ENCODE measurements around the gene BPIFB4.
"Not testable (repeated sequence)": the region's sequence is repeated elsewhere in the genome, so short reads cannot be mapped to it uniquely, and the experiment has no call there.

The BPIFB4 gene

DNA sequence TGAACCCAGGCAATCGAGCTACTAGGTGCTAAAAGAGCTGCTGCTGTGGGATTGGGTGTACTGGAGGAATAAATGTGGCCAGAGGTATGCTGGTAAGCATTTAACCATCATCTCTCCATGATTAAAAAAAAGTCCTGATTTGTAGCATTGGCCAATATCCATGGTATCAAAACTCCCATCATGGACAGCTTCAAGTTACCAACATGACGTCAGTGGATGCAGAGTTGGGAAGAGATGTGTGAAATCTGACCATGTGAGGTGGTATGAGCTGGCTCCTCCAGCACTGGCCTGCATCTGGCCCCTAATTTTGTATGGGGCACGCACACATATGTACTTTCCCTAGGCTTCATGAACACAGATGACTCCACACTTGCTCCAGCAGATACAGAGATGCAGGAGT lies 11.7 kb downstream of the BPIFB4 start:
- no peak for DNase-seq (ENCODE audit: low read depth)

DNA sequence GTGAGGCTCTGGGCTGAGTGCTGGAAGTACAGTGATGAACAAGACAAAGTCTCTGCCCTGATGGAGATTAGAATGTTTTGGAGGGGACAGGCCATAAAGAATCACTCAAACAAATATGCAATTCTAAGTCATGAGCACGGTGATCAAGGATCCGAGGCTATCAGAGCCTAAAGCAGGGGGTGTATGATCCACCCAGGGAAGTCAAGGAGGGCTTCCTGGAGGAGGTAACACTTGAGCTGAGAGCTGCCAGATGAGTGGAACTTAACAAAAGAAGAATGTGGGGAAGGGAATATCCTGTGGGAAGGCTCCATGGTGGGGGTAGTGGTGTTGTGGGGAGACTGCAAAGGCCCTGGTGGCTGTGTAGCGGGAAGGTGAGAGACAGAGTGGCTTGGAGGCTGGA lies 12.2 kb downstream of the BPIFB4 start:
- no peak for DNase-seq (ENCODE audit: low read depth)

GRCh38 chr20:33092361-33092760 lies 12.9 kb downstream of the BPIFB4 start:
- DNase-seq (ENCODE audit: low read depth), result no peak

- no peak for DNase-seq (ENCODE audit: low read depth)
Observed at GRCh38 chr20:33093074-33093473, 13.6 kb downstream of the BPIFB4 start.

DNA sequence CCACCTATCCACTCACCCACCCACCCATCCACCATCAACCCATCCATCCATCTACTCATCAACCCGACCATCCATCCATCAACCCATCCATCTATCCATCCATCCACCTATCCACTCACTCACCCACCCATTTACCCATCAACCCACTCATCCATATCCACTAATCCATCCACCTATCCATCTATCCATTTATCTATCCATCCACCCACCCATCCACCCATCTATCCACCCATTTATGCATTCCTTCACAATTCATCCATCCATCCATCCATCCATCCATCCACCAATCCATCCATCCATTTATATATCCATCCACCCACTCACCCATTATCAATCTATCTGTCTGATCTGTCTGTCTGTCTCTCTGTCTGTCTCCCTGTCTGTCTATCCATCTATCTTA lies 14.1 kb downstream of the BPIFB4 start:
- DNase-seq (ENCODE audit: low read depth), result no peak

DNA sequence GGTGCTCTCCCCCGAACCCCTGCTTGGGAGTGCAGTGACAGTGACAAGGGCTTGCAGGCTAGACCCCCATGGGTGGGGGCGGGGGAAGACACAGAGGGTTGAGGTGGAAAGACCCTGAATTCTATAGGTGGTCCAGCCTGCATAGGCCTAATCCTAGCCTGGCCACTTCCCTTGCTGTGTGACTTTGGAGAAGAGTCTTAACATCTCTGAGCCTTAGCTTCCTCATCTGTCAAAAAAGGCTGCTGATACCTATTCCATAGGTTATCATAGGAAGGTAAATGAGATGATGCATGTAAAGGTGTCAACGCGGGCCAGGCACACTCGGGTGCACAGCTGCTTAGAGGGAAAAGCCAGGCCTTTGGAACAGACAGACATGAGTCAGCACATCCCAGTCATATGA lies 15.8 kb downstream of the BPIFB4 start:
- no peak for DNase-seq (ENCODE audit: low read depth)

DNA sequence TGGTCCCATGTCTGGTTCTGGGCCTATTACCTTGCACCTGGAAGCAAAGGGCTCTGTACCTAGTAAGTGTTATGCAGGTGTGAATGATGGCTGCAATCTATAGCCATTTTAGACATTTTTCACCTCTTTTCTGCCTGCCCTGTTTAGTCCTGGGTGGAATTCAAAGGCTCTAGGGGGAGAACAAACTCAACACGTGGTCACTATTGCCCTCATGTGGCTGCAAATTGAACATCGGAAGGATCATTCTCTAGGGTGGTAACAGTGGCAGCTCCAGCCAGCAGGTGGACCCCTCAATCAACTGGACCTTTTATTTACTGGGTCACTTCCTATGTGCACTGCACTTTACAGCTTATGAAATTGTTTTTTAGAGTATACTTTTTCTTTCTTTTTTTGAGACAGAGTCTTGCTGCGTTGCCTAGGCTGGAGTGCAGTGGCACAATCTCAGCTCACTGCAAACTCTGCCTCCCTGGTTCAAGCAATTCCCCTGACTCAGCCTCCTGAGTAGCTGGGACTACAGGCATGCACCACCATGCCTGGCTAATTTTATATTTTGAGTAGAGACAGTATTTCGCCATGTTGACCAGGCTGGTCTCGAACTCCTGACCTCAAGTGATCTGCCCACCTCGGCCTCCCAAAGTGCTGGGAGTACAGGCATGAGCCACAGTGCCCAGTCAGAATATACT lies 16.6 kb downstream of the BPIFB4 start:
- DNase-seq (ENCODE audit: low read depth), result not testable (repeated sequence)

- DNase-seq (ENCODE audit: low read depth), result no peak
Observed at GRCh38 chr20:33097001-33097400, 17.6 kb downstream of the BPIFB4 start.

GRCh38 chr20:33099843-33100538 lies 20.5 kb downstream of the BPIFB4 start:
- DNase-seq (ENCODE audit: low read depth), result no peak

- DNase-seq (ENCODE audit: low read depth), result no peak
Observed at GRCh38 chr20:33103556-33103955, 24.1 kb downstream of the BPIFB4 start.

- no peak for DNase-seq (ENCODE audit: low read depth)
Observed at GRCh38 chr20:33104336-33104735, 24.9 kb downstream of the BPIFB4 start.

- no peak for DNase-seq (ENCODE audit: low read depth)
Observed at GRCh38 chr20:33105316-33105924, 26.0 kb downstream of the BPIFB4 start.

DNA sequence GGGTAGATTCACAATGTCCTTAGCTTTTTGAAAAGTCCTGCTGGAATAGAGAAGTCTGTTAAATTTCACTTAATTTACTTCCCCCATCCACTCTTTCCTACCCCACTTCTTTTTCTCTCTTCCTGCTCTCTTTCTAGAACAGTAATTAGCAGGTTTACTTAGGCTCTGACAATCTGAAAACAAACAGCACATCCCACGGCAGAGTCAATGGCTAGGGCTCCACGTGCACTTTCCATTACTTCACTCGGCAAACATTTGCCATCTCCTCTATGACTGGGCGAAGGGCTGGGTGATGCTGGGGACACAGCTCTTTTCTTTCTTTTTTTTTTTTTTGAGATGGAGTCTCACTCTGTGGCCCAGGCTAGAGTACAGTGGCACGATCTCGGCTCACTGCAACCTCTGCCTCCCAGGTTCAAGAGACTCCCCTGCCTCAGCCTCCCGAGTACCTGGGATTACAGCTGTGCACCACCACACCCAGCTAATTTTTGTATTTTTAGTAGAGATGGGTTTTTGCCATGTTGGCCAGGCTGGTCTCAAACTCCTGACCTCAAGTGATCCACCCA lies 26.7 kb downstream of the BPIFB4 start:
- DNase-seq (ENCODE audit: low read depth), result not testable (repeated sequence)

- no peak for DNase-seq (ENCODE audit: low read depth)
Observed at GRCh38 chr20:33108661-33109060, 29.2 kb downstream of the BPIFB4 start.

- no peak for DNase-seq (ENCODE audit: low read depth)
Observed at GRCh38 chr20:33110147-33110825, 30.8 kb downstream of the BPIFB4 start.

- no peak for DNase-seq (ENCODE audit: low read depth)
Observed at GRCh38 chr20:33111306-33111705, 31.9 kb downstream of the BPIFB4 start.

- DNase-seq (ENCODE audit: low read depth), result no peak
Observed at GRCh38 chr20:33112547-33113386, 33.3 kb downstream of the BPIFB4 start.

DNA sequence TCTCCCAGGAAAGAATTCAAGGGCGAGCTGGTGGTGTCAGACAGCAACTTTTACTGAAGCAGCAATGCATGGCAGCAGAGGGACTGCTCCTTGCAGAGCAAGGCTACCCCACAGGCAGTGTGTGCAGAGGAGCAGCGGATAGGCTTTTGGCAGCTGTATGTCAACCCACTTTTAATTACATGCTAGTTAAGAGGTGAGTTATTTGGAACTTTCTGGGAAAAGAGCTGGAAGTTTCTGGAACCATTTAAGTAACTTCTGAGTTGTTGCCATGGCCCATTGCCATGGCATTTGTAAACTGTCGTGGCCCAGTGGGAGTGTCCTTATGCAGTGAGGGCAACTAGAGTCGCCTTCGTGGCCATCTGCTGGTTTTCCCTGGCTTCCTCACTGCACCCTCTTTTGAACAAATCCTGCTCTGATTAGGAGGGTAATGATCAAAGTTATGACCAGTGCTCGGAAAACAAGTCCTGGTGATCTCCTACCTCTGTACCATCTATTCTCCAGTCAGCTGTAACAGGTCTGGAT lies 34.0 kb downstream of the BPIFB4 start:
- no peak for DNase-seq (ENCODE audit: low read depth)

DNA sequence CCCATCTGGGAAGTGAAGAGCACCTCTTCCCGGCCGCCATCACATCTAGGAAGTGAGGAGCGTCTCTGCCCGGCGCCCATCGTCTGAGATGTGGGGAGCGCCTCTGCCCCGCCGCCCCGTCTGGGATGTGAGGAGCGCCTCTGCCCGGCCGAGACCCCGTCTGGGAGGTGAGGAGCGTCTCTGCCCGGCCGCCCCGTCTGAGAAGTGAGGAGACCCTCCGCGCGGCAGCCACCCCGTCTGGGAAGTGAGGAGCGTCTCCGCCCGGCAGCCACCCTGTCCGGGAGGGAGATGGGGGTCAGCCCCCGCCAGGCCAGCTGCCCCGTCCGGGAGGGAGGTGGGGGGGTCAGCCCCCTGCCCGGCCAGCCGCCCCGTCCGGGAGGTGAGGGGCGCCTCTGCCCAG lies 36.1 kb downstream of the BPIFB4 start:
- DNase-seq (ENCODE audit: low read depth), result not testable (repeated sequence)

- no peak for DNase-seq (ENCODE audit: low read depth)
Observed at GRCh38 chr20:33119725-33120720, 40.6 kb downstream of the BPIFB4 start.
